ENCODE measurements around the gene MTNR1A. TPM values are rescaled to one million over a fixed set of nuclear protein-coding genes. Genes with fewer than 3 reads are reported as not detected.
A peak's percentile ranks its signal among the peaks of the same experiment; 100 is the strongest.

MTNR1A gene
- total RNA-seq = not detected

DNA sequence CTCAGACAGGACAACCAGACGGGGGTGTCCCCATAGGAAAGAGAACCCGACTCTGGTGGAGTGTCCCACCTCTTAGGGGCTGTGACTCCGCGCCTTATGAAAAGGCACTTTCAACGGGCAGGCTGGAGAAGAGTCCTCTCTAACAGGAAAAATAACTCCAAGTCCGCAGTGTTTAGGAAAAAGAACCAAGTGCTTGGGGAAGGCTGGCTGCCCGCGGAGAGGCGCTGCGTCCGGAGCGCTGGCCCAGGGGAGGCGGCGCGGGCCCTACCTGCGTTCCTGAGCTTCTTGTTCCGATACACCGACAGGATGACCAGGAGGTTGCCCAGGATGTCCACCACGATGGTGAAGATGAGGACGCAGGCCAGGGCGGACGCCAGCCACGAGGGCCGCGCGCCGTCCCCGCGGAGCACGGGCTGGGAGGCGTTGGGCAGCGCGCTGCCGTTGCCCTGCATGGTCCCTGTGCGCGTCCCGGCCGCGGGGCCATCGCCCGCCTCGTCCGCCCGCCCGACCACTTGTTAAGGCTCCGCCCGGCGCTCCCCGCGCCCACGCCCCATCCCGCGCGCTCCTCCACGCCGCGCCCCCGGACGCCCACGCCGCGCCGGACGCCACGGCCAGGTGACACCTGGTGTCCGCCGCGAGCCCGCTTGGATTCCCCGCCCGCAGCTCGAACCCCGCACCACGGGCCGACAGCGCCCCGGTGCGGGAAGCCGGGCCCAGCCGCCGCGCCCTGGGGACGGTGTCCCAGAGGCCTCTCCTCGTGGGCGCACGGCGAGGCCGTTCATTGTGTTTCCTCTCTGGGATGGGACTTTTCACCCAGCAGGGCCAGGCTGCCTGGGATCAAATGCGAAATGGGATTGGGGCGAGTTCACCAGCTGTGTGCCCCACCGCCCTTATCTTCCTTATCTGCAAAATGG, at the start of gene MTNR1A:
MTNR1A (minus strand) TSS at position 654 of the 914 bp plus-strand sequence; CDS start at position 452, 202 bp downstream.
- Histone ChIP-seq H3K27ac (no peak within 1 kb of the TSS), H3K36me3 (no peaks in the 10 kb centered on the region), H3K4me1 (peaks cover 0 to 15% (median 0%) of the 10 kb centered on the region in 4 donors), H3K4me3 (peak within 1 kb of the TSS in 3 of 4 donors; percentile 32 to 40 (median 38)), H3K9me3 (peaks cover 0 to 4% (median 0%) of the 10 kb centered on the region in 4 donors), H3K27me3 (peaks cover 0 to 5% (median 0%) of the 10 kb centered on the region in 4 donors)
- DNase-seq (peak in 1 of 2 donors; percentile 84), ATAC-seq (ENCODE audit: low FRiP score in 2 of 2) (peak in 1 of 2 donors; percentile 19)
- no peak for TF ChIP-seq POLR2AphosphoS5 (IDR thresholded peaks at IDR 0.05)
- TF ChIP-seq, protein P1, sequence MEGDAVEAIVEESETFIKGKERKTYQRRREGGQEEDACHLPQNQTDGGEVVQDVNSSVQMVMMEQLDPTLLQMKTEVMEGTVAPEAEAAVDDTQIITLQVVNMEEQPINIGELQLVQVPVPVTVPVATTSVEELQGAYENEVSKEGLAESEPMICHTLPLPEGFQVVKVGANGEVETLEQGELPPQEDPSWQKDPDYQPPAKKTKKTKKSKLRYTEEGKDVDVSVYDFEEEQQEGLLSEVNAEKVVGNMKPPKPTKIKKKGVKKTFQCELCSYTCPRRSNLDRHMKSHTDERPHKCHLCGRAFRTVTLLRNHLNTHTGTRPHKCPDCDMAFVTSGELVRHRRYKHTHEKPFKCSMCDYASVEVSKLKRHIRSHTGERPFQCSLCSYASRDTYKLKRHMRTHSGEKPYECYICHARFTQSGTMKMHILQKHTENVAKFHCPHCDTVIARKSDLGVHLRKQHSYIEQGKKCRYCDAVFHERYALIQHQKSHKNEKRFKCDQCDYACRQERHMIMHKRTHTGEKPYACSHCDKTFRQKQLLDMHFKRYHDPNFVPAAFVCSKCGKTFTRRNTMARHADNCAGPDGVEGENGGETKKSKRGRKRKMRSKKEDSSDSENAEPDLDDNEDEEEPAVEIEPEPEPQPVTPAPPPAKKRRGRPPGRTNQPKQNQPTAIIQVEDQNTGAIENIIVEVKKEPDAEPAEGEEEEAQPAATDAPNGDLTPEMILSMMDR (IDR thresholded peaks at IDR 0.05) = peak in 1 of 6 experiments; percentile 4
- 9 to 10% methylated on average over 18 to 37 of the region's 91 CpGs for WGBS, 2 donors

- DNase-seq (no peak), ATAC-seq (ENCODE audit: low FRiP score in 2 of 2) (no peak)
- no peak for TF ChIP-seq POLR2AphosphoS5 (IDR thresholded peaks at IDR 0.05)
- no peak for TF ChIP-seq POLR2A (IDR thresholded peaks at IDR 0.05)
- TF ChIP-seq, protein P1 (IDR thresholded peaks at IDR 0.05) = no peak
- TF ChIP-seq EP300 (IDR thresholded peaks at IDR 0.05) = no peak
- H3K36me3 ChIP-seq = peaks cover 0 to 91% (median 38%) of the 10 kb centered on the region in 4 donors
- H3K4me3 ChIP-seq = no peak overlapping the region
- no peak overlapping the region for H3K27ac ChIP-seq
- H3K4me1 ChIP-seq = no peaks in the 10 kb centered on the region
- 72 to 82% methylated on average over 7 of the region's 7 CpGs for WGBS, 2 donors
- no peaks in the 10 kb centered on the region for H3K9me3 ChIP-seq
- H3K27me3 ChIP-seq = no peaks in the 10 kb centered on the region
These were observed 48.9 kb upstream of the MTNR1A start for GRCh38 chr4:186604124-186604807.

DNA sequence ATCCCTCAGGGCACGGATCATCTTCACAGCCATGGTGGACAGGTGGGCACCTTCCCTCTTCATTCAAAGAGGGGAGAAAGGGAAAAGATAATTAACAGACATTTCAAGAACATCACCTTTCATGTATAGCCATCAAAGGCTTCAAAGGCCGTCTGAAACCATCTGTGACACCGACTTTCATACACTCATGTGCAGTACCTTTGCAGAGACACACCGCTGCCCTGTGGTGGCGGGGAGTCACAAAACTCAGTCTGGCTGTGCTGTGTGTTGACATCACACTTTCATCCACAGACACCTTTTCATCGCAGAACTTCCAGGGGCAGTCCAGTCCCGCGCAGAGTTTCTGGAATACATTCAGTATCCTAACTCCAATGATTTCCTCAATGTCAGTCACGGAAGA, 47.6 kb upstream of the MTNR1A start:
- TF ChIP-seq POLR2A (IDR thresholded peaks at IDR 0.05) = no peak
- TF ChIP-seq, protein P1 (IDR thresholded peaks at IDR 0.05) = no peak
- no peak for TF ChIP-seq EP300 (IDR thresholded peaks at IDR 0.05)
- TF ChIP-seq POLR2AphosphoS5 (IDR thresholded peaks at IDR 0.05) = no peak
- DNase-seq = no peak
- H3K9me3 ChIP-seq = no peaks in the 10 kb centered on the region

GRCh38 chr4:186599483-186599882, 44.1 kb upstream of the MTNR1A start:
- Histone ChIP-seq H3K27ac (no peak overlapping the region), H3K9me3 (no peaks in the 10 kb centered on the region), H3K36me3 (peaks cover 5 to 97% (median 47%) of the 10 kb centered on the region in 4 donors), H3K4me1 (no peaks in the 10 kb centered on the region), H3K4me3 (no peak overlapping the region), H3K27me3 (no peaks in the 10 kb centered on the region)
- 93 to 95% methylated on average over 10 of the region's 10 CpGs for WGBS, 2 donors
- TF ChIP-seq, protein P1 (IDR thresholded peaks at IDR 0.05) = no peak
- TF ChIP-seq EP300 (IDR thresholded peaks at IDR 0.05) (no peak), POLR2AphosphoS5 (IDR thresholded peaks at IDR 0.05) (no peak), POLR2A (IDR thresholded peaks at IDR 0.05) (no peak)
- no peak for ATAC-seq (ENCODE audit: low FRiP score in 2 of 2)
- peak in 1 of 2 donors; percentile 20 for DNase-seq

More for the DNA sequence above, 47.6 kb upstream of the MTNR1A start:
- Histone ChIP-seq H3K27ac (no peak overlapping the region), H3K27me3 (no peaks in the 10 kb centered on the region), H3K4me3 (no peak overlapping the region), H3K4me1 (no peaks in the 10 kb centered on the region), H3K36me3 (peaks cover 0 to 91% (median 36%) of the 10 kb centered on the region in 4 donors)
- no peak for ATAC-seq (ENCODE audit: low FRiP score in 2 of 2)
- WGBS, 2 donors = 95% methylated on average over 9 of the region's 9 CpGs

Data from upper lobe of left lung (tissue), 6 donors.